ENCODE data around the gene IGSF22.

Gene IGSF22

GRCh38 chr11:18743365-18743764, 17.4 kb upstream of the IGSF22 start:
- DNase-seq, result no peak

DNA sequence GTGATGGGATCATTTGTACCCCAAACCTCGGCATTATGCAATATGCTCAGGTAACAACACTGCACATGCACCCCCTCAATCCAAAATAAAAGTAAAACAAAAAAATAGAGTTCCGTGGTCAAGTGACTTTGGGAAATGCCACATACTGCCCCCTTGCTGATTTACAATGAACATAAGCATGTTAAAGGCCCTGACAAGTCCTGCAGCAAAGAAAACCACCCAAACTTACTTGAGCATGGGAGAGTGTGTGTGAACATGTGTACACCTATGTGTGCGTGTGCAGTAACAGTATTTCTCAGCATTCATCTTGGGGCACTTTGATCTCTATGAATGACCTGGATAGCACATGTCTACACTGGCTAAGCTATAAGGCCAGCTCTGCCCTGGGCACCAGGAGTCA, 15.8 kb upstream of the IGSF22 start:
- DNase-seq, result no peak

- DNase-seq, result no peak
Observed at GRCh38 chr11:18739685-18740084, 13.7 kb upstream of the IGSF22 start.

GRCh38 chr11:18737642-18738041, 11.7 kb upstream of the IGSF22 start:
- DNase-seq, result no peak

DNA sequence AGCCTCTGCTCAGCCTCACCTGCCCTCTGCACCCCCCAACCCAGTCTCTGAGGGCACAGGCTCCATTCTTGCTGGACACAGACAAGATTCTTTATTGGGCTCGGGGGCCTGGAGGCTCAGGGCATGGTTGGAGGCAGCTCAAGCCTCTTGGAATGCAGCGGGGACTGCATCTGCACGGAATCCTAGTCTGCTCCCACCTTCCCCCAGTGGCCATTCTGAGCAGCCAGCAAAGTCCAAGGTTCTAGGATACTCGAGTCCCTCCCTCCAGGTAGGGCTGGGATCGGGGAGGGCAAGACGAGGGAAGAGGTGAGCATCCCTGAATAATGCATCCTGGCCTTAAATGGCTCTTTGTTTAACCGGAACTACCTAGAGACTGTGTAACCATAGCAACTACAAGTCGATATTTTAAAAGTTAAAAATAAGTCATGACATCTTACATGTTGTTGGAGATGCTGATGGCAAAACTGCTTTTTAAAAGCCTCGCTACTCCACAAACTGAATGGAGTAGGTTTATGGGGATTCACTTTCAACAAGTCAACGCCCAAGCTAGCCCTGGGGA, 10.7 kb upstream of the IGSF22 start:
- no peak for DNase-seq

- DNase-seq, result no peak
Observed at GRCh38 chr11:18733202-18733601, 7.2 kb upstream of the IGSF22 start.

- DNase-seq, result peak; percentile 19 to 78
Observed at GRCh38 chr11:18731949-18732821, 6.2 kb upstream of the IGSF22 start.

GRCh38 chr11:18731441-18731840, 5.5 kb upstream of the IGSF22 start:
- DNase-seq, result no peak

- DNase-seq, result no peak
Observed at GRCh38 chr11:18730020-18730419, 4.0 kb upstream of the IGSF22 start.

GRCh38 chr11:18729426-18729825, 3.4 kb upstream of the IGSF22 start:
- no peak for DNase-seq

DNA sequence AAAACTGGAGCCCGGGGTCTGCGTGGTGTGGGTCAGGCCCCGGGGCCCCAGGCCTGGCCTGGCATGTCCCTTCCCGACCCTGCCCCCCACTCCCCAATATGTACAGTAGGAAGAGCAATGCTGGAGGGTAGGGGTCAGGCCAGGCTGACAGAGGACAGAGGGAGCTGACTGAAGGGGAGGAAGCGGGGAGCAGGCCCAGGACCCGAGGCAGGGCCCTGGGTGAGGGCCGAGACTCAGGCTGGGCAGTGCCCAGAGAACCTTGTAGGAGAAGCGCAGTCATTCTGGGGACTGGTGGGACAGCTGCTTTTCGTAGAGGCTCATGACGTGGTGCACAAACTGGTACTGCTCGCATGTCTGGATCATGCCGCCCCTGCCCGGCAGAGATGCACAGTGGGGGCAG, 2.7 kb upstream of the IGSF22 start:
- no peak for DNase-seq

DNA sequence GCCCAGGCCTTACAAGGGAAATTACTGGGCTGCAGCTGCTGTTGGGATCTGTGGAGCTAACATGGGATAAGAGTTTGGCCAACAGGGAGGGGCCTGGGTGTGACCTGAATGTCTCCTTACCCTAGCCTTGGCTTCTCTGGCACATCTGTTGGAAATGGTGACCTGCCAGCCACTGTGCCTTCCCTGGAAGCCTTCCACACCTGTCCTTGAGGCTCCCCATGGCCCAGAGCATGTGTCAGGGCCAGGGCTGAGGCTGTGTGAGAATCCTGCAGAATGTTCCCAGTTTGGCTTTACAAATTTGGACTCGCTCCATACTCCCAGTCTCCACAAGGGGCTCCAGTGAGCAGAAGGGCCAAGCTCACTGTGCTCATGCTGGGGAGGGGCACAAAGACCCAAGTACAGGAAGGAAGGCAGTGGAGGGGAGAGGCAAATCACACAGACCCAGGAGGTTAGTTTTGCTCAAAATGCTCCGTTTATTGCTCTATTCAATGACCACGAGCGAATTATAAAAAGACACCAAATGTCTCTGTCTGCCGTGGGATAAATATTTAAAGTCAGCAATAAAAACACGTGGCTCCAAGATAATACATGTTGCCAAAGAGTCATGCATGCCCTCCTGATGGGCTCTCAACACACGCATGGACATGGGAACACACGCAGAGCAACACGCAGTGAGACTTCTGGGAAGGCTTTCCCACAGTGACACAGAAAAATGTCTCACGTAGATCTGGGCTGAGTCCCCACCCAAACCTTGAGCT, 1.7 kb upstream of the IGSF22 start:
- DNase-seq, result peak in 1 of 2 donors; percentile 39

GRCh38 chr11:18723991-18724390, 2.0 kb downstream of the IGSF22 start:
- DNase-seq, result no peak

- no peak for DNase-seq
Observed at GRCh38 chr11:18722293-18722637, 3.7 kb downstream of the IGSF22 start.

GRCh38 chr11:18721561-18722292, 4.3 kb downstream of the IGSF22 start:
- peak; percentile 40 to 78 for DNase-seq

- DNase-seq, result peak; percentile 29 to 55
Observed at GRCh38 chr11:18720808-18721560, 5.0 kb downstream of the IGSF22 start.

GRCh38 chr11:18720091-18720807, 5.7 kb downstream of the IGSF22 start:
- no peak for DNase-seq

DNA sequence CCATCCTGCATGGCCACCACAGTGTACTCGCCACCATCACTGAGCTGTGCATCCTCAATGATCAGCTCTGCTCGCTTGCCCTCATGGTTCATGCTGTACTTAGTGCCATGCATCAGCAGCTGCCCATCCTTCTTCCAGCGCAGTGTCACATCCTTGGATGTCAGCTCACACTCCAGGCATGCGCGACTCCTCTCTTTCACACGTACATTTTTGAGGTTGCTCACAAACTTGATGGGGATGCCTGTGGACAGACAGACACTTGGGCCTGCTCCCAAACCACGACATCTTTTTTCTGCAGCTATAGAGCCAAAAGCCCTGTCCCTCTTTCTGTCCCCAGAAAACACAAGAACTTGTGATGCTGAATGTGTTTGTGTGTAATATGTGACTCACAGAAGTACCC, 10.5 kb downstream of the IGSF22 start:
- DNase-seq, result no peak

DNA sequence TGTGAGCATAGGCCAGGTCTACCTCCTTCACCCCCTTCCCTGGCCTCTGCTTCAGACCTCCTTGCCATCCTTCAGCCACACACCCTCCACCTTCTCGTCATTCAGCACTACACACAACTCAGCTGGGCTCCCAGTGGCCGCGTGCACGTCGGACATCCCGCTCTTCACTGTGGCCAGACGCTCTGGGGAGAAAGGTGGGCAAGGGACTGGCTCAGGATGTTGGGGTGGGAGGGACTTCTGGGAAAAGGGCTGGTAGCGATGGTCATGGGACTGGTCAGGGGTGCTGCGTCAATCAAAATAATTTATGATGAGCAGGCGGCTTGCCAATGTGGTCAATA, 11.6 kb downstream of the IGSF22 start:
- no peak for DNase-seq

- DNase-seq, result no peak
Observed at GRCh38 chr11:18713646-18714442, 12.1 kb downstream of the IGSF22 start.

- no peak for DNase-seq
Observed at GRCh38 chr11:18710545-18710944, 15.4 kb downstream of the IGSF22 start.
